Dedifferentiated amniotic fluid mesenchymal stem cell (primary cell): ENCODE data around the gene AIFM3.

Experiments
- DNase-seq: peaks from one replicate; pipeline ENCODE4 v3.0.0-alpha.2; 2016; ENCODE audit errors: extremely low spot score

Gene AIFM3

GRCh38 chr22:21025763-21026755, 59.0 kb downstream of the AIFM3 start:
- no peak for DNase-seq

DNA sequence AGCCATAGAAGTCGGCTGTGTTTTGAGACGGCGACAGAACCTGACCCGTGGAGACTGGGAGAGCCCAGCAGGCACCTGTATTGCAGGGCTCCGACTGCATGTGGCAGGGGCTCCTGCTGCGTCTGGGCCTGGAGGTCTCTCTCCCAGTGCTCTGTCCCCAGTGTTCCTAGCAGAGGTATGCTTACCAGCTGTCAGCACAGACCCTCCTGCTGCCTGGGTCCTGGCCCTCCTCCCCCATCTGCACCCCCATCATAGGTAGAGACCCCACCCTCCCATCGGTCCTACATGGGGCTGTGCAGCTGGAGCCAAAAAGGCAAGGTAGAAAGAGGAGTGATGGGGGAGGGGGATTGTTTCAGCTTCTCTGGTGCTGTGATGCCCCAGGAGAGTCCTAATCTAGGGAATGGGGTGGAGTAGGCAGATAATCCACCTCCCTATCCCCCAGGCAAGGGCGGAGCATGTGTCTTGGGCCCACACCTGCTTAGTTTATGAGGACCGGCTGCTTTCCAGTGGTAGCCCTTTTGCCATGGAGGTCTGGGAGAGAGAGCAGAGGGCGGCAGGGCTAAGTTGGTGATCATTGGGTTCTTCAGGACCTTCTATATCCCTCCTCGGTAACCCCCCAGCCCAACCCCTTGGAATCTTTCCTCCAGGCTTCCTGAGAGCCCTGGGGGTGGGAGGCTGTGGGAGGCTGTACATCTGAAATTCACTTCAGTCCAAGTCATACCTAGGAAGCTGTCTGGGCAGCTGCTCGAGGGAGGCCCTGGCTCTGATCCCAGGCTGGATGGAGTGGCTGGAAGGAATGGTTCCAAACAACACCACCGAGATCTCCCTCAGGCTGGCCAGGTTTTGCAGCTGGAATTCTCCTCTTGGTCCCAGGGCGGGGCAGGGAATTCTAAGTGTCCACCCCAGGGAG, 60.0 kb downstream of the AIFM3 start:
- DNase-seq = no peak

- DNase-seq = no peak
Measured at GRCh38 chr22:21028277-21029251, 61.5 kb downstream of the AIFM3 start.

DNA sequence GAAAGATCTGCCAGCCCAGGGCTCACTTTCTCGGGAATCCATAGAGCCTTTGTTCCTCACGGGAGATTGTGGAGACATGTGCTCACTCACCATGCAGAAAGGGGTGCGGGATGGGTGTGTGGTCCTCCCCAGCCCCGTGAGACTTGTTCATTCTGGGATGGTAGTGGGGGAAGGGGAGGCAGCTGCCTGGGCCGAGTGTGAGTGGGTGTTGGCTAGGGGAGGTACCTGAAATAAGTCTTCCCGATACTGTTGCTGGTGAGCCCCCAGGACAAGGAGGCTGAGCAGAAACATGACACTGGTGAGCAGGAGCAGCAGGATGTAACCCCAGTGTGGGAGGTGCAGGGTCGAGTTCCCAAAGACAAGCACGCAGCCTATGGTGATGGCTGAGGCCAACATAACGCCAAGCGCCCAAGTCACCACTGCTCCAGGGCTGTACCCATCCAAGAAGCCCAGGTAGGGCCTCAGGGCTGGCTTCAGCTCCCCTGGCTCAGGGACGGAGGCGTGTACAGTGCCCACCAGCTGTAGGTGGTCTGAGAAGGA, 62.5 kb downstream of the AIFM3 start:
- no peak for DNase-seq

DNA sequence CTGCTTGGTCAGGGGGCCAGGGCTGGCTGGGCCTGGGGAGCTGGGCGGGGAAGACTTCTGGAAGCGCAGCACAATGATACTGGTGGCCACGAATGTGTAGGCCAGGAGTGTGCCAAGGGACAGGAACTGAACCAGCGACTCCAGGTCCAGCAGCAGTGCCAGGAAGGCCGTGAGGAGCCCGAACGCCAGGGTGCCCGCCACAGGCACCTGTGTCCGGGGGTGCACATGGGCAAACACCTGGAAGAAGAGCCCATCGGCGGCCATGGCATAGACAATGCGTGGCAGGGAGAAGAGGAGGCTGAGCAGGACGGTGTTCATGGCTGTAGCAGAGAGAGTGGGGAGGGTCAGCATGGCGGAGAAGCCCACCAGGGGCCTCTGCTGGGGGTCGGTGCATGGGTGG, 63.0 kb downstream of the AIFM3 start:
- DNase-seq = no peak
